Mucosa of rectum (tissue), 2 donors: ENCODE results near the gene SCYL1.

Source experiments
- H3K27ac ChIP-seq, 2 donors: one replicate each; pipeline ENCODE4 v1.7.0; 2013; ENCODE audit warnings: inconsistent platforms in 2 of 2, low read depth in 2 of 2, low read length in 2 of 2
- H3K27me3 ChIP-seq, 2 donors: one replicate each; pipeline ENCODE4 v1.7.0; 2013; ENCODE audit warnings: low read length in 2 of 2; ENCODE audit not compliant: control insufficient read depth in 2 of 2, insufficient read depth in 2 of 2
- H3K36me3 ChIP-seq, 2 donors: one replicate each; pipeline ENCODE4 v1.7.0; 2013; ENCODE audit warnings: low read length in 2 of 2; ENCODE audit not compliant: control insufficient read depth in 2 of 2, insufficient read depth in 2 of 2
- H3K4me1 ChIP-seq, 2 donors: one replicate each; pipeline ENCODE4 v1.7.0; 2013; ENCODE audit warnings: low read length in 2 of 2, mild to moderate bottlenecking in 1 of 2; ENCODE audit not compliant: control insufficient read depth in 2 of 2, insufficient read depth in 2 of 2
- H3K4me3 ChIP-seq, 2 donors: one replicate each; pipeline ENCODE4 v1.7.0; 2013; ENCODE audit warnings: low read length in 2 of 2
- H3K9ac ChIP-seq, 2 donors: one replicate each; pipeline ENCODE4 v1.7.0; 2013; ENCODE audit warnings: low read length in 2 of 2, low read depth in 1 of 2, mild to moderate bottlenecking in 1 of 2
- H3K9me3 ChIP-seq, 2 donors: one replicate each; pipeline ENCODE4 v1.7.0; 2013; ENCODE audit warnings: low read length in 2 of 2; ENCODE audit not compliant: control insufficient read depth in 2 of 2
- donor health status: healthy.
- donor health status: Normal muscosa, but diverticular disease.

The SCYL1 gene

DNA sequence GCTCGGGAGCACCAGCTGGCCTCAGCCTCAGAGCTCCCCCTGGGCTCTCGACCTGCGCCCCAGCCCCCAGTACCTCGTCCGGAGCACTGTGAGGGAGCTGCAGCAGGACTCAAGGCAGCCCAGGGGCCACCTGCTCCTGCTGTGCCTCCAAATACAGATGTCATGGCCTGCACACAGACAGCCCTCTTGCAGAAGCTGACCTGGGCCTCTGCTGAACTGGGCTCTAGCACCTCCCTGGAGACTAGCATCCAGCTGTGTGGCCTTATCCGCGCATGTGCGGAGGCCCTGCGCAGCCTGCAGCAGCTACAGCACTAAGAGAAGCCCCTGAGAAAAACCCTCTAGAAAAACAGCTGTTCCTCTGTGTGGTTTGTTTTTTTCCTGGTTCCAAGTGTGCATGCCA lies 46.5 kb downstream of the SCYL1 start:
- Histone ChIP-seq H3K9ac (peak overlapping the region in 1 of 2 donors; percentile 83), H3K36me3 (peaks cover 0 to 3% of the 10 kb centered on the region in 2 donors), H3K4me1 (peaks cover 50 to 60% of the 10 kb centered on the region in 2 donors), H3K9me3 (no peaks in the 10 kb centered on the region), H3K27ac (peak overlapping the region in 1 of 2 donors; percentile 93), H3K27me3 (no peaks in the 10 kb centered on the region), H3K4me3 (peak overlapping the region; percentile 90 to 95)

GRCh38 chr11:65571940-65572339 lies 47.1 kb downstream of the SCYL1 start:
- Histone ChIP-seq H3K4me1 (peaks cover 55 to 65% of the 10 kb centered on the region in 2 donors), H3K9me3 (no peaks in the 10 kb centered on the region), H3K27me3 (no peaks in the 10 kb centered on the region), H3K27ac (peak overlapping the region; percentile 67 to 93), H3K4me3 (peak overlapping the region; percentile 63 to 80), H3K9ac (peak overlapping the region; percentile 56 to 64), H3K36me3 (peaks cover 0 to 3% of the 10 kb centered on the region in 2 donors)

- peak within 1 kb of the TSS; percentile 90 to 95 for H3K4me3 ChIP-seq
- H3K27ac ChIP-seq, result peak within 1 kb of the TSS; percentile 67 to 93
- peaks cover 0 to 3% of the 10 kb centered on the region in 2 donors for H3K36me3 ChIP-seq
- H3K4me1 ChIP-seq, result peaks cover 60 to 71% of the 10 kb centered on the region in 2 donors
- no peaks in the 10 kb centered on the region for H3K27me3 ChIP-seq
- no peaks in the 10 kb centered on the region for H3K9me3 ChIP-seq
- peak within 1 kb of the TSS; percentile 56 to 64 for H3K9ac ChIP-seq
These were observed 47.6 kb downstream of the SCYL1 start, which contains the start of gene FAM89B for GRCh38 chr11:65572356-65573051. Gene FAM89B (plus strand): TSS chr11:65572538. CDS start chr11:65572670, 132 bp downstream.

GRCh38 chr11:65573391-65574079 lies 48.7 kb downstream of the SCYL1 start:
- Histone ChIP-seq H3K27me3 (no peaks in the 10 kb centered on the region), H3K9ac (peak overlapping the region; percentile 56 to 64), H3K4me1 (peaks cover 70 to 76% of the 10 kb centered on the region in 2 donors), H3K4me3 (peak overlapping the region; percentile 63 to 80), H3K27ac (peak overlapping the region; percentile 70 to 93), H3K36me3 (no peaks in the 10 kb centered on the region), H3K9me3 (no peaks in the 10 kb centered on the region)

DNA sequence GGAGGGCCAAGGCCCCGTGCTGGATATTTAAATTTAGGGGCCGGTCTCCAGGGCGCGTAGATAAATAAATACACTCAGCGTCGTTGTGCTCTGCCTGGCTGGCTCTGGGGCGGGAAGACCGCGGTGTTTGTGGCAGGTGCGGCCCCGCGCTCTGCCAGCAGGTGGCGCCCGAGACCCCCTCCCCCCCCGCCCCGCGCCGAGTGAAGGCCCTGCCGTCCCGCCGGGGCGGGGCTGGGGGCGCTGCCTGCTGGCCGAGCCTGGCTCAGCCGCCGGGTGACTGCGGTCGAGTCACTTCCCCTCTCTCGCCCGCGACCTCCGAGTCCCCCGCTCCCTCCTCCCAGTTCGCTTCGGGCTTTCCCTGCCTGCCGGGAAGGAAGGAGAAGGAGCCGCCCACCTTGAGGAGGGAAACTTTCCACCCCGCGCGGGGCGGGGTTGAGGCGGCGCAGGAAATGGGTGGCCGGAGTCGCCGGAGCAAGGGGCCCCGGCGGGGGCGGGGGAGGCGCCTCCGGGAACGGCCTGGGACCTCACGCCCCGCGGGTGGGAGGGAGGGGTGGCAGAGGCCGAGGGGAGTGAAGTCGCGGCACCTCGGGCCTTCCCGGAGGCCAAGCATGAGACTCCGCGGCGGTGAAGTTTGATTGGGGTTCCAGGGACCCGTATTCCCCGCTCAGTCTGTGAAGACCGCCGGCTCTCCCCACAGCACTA lies 49.4 kb downstream of the SCYL1 start:
- Histone ChIP-seq H3K9ac (peak overlapping the region; percentile 66 to 85), H3K27me3 (no peaks in the 10 kb centered on the region), H3K4me3 (peak overlapping the region; percentile 72 to 82), H3K27ac (peak overlapping the region; percentile 90 to 93), H3K4me1 (peaks cover 66 to 72% of the 10 kb centered on the region in 2 donors), H3K9me3 (no peaks in the 10 kb centered on the region), H3K36me3 (peaks cover 0 to 3% of the 10 kb centered on the region in 2 donors)

DNA sequence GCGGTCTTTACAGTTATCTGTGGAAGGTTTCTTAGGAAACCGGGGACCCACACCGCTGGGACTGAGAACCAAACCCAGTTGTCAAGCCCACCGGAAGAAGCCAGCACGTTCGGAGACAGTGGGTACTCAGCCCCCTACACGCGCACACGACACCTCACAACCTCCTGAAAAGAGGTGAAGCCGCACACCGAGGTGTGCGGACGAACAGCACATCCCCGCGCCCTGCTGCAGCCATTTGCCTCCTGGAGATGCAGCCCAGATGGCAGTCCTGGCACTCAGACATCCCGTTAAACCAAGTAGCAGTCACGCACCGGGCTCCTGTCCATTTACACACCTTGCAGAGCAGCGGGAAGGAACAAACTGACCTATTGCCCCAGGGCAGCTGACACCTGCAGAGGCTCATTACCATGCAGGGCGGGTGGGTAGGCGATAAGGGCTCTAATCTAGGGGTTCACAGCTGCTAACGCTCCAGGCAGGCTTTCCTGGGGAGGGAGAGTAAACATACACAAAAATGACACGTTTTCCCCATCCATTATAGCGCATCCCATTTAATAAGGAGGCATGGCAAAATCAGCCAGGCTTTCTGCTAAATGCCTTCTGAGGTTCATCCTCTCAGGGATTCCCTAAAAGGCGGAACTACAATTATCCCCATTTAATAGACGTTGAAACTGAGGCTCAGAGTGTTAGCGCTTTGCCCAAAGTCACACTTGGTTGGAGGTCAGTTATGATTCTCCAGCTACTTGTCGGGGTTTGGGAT lies 50.1 kb downstream of the SCYL1 start:
- Histone ChIP-seq H3K9ac (peak overlapping the region; percentile 66 to 85), H3K27ac (peak overlapping the region; percentile 90 to 93), H3K27me3 (no peaks in the 10 kb centered on the region), H3K9me3 (no peaks in the 10 kb centered on the region), H3K4me3 (peak overlapping the region; percentile 72 to 82), H3K4me1 (peaks cover 62 to 67% of the 10 kb centered on the region in 2 donors), H3K36me3 (peaks cover under 1 to 10% of the 10 kb centered on the region in 2 donors)

DNA sequence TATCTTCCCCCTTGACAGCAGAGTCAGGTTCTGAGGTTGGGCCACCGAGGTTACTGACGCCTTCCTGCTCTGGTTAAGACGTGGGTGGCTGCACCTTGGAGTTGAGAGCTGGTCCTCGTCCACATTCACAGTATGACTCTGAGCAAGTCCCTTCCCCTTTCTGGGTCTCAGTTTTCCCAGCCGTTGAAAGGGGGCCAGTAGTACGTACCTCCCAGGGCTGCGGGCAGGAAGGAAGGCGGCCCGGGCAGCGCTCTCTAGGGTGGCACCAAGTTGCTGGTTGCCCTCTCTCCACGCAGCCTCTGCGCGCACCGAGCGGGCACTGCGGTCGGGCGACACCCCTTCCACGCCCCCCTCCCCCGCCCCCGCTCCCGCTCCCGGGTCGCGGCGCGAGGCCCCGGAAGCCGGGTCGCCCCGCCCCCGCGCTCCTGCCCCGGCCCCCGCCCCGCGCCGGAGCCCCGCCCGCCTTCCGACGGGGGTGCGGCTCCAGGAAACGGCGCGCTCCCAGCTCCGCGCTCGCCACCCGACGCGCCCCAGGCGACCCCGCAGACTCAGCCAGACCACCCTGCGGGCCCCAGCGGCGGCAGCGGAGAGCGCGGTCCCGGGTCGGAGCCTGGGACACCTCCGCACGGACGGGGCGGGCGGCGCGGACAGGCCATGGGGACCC lies 50.8 kb downstream of the SCYL1 start, which contains the start of gene EHBP1L1:
TSS of gene EHBP1L1 (plus strand) at position 486 of the 664 bp plus-strand sequence. CDS start 250 bp downstream, outside the sequence.
- Histone ChIP-seq H3K9ac (peak within 1 kb of the TSS; percentile 85 to 87), H3K9me3 (no peaks in the 10 kb centered on the region), H3K4me3 (peak within 1 kb of the TSS; percentile 72 to 82), H3K4me1 (peaks cover 62 to 65% of the 10 kb centered on the region in 2 donors), H3K36me3 (peaks cover 7 to 16% of the 10 kb centered on the region in 2 donors), H3K27me3 (no peaks in the 10 kb centered on the region), H3K27ac (peak within 1 kb of the TSS; percentile 90 to 93)

GRCh38 chr11:65576232-65576866 lies 51.5 kb downstream of the SCYL1 start:
- peak overlapping the region; percentile 85 to 87 for H3K9ac ChIP-seq
- no peaks in the 10 kb centered on the region for H3K27me3 ChIP-seq
- peaks cover 12 to 21% of the 10 kb centered on the region in 2 donors for H3K36me3 ChIP-seq
- H3K9me3 ChIP-seq, result no peaks in the 10 kb centered on the region
- H3K4me1 ChIP-seq, result peaks cover 56 to 59% of the 10 kb centered on the region in 2 donors
- H3K4me3 ChIP-seq, result peak overlapping the region; percentile 66 to 79
- H3K27ac ChIP-seq, result peak overlapping the region; percentile 81 to 90
